ENCODE data around the gene GRHL1.
"Not testable (repeated sequence)": the region's sequence is repeated elsewhere in the genome, so short reads cannot be mapped to it uniquely, and the experiment has no call there.

GRHL1 gene, protein sequence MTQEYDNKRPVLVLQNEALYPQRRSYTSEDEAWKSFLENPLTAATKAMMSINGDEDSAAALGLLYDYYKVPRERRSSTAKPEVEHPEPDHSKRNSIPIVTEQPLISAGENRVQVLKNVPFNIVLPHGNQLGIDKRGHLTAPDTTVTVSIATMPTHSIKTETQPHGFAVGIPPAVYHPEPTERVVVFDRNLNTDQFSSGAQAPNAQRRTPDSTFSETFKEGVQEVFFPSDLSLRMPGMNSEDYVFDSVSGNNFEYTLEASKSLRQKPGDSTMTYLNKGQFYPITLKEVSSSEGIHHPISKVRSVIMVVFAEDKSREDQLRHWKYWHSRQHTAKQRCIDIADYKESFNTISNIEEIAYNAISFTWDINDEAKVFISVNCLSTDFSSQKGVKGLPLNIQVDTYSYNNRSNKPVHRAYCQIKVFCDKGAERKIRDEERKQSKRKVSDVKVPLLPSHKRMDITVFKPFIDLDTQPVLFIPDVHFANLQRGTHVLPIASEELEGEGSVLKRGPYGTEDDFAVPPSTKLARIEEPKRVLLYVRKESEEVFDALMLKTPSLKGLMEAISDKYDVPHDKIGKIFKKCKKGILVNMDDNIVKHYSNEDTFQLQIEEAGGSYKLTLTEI

DNA sequence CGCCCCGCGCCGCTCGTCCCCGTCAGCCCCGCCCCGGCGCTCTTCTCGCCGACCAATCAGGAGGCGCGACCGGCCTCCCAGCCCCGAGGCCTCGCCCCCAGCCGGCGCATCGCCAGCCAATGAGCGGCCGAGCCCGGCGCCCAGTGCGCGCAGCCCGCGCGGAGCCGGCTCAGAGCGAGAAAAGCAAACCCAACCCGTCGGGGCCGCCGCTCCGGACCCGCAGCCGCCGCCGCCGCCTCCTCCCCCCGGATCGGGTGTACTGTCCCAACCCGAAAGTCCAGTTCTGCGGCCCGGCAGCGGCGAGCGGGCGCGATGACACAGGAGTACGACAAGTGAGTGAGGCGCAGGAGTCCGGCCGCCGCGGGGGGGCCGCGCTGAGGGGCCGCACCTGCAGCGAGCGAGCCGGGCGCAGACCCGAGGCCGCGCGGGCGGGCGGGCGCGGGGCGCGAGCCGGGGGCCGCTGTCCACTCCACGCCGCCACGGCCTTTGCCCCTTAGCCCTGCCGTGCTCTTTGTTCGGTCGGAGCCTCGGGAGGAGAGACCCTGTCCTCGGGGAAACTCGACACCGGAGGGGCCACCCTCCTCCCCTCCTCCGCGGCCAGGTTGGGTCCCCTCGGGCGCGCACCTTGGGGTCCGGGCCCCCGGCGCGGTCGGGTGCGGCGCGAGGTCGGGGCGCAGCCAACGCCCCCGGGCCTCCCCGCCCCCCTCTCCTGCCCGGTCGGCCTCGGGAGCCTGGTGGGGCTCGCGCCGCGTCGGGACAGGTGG lies at the start of gene GRHL1:
TSS of gene GRHL1 (plus strand) at position 172 of the 764 bp plus-strand sequence. CDS start at position 313, 141 bp downstream.
- peak; percentile 92 to 94 for DNase-seq

DNA sequence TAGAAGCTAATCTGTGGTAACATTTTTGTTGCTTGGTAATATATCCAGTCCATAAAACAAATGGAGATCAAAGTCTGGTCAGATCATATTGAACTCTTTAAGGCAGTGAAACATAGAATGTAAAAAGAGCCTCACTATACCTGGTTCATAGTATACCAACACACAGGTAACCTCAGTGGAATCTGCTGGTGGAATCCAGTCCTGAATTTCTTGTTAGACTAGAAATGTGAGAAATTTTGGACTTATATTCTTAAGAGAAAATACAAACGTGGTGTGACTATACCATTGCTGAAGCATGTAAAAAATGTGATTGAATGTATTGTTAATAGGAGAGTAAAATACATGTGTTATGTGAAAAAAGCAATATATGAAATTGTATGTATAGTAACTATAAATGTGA lies 46.1 kb upstream of the GRHL1 start:
- no peak for DNase-seq

DNA sequence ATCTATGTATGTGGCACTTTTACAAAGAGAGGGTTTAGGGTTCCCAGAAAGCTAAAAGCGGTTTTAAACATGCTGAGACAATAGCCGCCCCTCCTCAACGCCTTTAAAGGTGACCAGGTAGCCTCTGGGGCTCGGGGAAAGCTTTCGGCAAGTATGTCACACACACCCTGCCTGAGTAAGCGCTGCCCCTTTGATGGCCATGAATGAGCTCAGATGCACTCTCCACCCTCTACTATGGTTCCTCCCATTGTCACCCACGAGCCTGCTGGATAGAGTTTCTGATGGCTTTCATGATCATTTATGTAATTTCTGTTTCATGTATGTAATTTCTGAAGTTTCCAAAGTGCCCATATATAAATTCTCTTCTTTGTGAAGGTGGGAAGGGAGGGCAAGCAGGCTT lies 44.1 kb upstream of the GRHL1 start:
- DNase-seq: no peak

DNA sequence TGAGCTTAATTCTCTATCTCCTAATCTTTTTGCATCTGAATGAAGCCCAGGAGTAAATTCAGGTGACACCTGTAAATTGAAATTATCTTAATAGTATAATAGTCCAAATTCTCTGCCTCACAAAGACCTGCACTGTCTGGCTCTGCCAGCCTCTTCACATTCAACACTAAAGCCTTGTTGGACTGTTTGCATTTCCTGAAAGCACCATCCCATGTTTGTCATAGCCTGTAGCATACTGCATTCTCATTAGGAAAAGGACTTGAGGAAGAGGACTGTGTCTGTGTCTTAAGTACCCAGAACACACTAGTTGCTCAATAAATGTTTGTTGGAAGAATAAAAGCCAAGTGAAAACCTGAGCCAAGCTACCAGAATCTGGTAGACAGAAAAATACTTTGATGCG lies 42.9 kb upstream of the GRHL1 start:
- no peak for DNase-seq

DNA sequence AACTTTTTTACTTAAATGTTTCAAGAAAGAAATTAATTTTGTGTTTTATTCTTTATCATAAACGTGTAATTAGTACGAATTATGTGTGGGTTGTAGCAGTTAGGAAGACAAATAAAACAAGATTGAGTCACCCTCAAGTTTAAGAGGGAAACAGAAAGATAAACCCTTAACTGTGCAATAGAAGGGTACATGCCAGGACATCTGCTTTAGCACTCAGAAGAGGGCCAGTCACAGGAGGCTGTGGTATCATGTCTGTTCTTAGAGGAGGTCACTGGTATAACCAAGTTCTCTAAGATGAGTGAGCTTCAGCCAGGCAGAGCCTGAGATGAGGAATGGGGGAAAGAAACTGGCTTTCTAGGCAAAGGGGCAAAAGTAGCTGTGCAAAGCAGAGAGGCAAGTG lies 42.4 kb upstream of the GRHL1 start:
- DNase-seq: no peak

DNA sequence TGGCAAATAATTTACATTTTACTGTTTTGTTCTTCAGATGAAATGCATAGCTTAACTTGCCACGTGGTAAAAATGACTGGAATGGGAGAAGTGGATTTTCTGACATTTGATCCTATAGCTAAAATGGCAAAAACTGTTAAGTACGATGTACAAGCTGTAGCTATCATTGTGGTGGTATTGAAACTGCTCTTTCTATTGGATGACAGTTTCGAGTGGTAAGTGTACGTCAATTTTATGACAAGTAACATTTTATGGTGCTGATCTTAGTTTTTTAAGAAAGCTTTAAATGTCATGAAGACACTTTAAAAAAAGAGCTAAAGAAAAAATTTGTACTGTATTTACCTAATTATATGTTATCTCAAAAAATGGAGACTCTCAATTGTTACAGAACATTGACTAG lies 40.8 kb upstream of the GRHL1 start:
- no peak for DNase-seq

DNA sequence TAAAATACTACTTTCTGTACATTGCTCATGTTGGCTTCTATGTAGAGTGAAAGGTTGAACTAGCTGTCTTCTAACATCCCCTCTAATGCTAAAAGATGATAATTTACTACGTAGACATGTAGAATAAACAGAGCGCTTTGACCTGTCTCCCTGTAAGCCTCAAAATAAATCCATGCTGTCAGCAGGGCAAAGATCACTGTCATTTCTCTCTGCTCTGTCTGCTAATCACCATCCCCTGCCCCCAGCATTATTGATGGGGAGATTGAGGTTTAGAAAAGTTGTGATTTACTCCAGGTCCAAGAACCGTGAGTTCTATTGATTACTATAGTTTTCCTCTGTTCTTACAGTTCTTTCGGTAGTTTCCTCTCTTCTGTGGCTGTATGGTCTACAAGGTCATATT lies 39.0 kb upstream of the GRHL1 start:
- DNase-seq: no peak

DNA sequence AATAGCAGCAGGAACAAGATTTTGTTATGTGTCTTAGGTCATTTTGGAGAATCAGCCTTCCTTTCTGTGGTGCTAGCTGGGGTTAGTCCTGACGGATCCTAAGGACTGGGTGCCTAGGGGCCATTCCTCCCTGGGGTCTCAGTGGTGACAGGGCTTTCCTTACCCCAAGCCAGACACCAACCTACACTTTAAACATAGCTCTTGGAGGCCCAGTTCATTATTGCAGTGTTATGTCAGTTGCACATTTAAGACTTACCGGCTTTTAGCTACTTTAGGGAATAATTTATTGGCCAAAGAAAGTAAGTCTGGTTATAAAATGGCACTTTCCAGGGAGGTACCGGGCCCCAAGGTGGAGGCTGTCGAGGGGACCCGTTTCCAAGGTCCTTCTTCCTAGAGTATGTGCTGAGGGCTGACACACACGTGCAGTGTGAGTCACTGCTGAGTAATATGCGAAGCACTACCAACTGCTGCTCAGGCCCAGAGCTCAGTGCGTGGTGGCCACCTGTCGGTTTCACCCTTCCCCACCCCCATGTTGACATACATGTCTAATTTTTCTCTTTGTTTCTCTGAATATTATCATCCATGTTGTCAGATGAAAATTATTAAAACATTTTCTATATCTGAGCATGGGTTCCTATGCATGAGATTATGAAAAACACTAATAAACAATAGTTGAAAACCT lies 37.0 kb upstream of the GRHL1 start:
- peak; percentile 56 to 72 for DNase-seq

DNA sequence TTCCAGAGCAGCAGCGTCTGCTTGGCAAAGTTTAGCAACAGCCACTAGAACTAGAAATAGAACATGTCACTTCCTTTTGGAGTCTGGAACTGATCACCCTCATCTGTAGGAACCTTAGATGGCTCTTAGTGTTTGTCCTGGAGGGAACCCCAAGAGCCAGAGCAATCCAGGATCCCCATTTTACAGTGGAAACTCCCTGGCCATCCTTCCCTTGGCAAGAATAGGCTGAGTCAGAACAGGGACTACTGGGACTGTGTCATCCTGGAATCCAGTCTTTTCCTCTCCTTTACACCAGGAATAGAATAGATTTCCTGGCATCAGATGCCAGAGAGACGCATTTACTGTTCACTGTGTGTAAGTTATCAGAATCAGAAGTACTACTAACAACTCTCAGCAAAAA lies 33.2 kb upstream of the GRHL1 start:
- no peak for DNase-seq

DNA sequence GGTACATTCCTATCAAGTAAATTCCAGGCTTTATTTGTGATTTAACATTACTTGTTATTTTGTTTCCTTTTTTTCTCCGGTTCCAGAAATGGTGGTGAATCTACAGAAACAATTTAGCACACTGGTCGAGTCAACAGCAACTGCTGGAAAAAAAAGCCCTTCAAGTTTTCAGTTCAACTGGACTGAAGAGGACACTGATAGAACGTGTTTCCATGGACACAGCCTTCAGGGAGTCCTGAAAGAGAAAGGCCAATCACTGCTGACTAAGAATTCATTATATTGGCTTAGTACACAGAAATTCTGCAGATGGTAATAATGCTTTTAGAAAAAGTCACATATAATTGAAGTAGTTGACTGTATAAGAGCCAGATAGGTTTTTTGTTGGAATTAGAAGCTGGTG lies 32.0 kb upstream of the GRHL1 start:
- no peak for DNase-seq

DNA sequence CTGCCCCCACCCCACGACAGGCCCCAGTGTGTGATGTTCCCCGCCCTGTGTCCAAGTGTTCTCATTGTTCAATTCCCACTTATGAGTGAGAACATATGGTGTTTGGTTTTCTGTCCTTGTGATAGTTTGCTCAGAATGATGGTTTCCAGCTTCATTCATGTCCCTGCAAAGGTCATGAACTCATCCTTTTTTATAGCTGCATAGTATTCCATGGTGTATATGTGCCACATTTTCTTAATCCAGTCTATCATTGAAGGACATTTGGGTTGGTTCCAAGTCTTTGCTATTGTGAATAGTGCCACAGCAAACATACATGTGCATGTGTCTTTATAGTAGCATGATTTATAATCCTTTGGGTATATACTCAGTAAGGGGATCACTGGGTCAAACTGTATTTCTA lies 24.5 kb upstream of the GRHL1 start:
- DNase-seq: not testable (repeated sequence)

DNA sequence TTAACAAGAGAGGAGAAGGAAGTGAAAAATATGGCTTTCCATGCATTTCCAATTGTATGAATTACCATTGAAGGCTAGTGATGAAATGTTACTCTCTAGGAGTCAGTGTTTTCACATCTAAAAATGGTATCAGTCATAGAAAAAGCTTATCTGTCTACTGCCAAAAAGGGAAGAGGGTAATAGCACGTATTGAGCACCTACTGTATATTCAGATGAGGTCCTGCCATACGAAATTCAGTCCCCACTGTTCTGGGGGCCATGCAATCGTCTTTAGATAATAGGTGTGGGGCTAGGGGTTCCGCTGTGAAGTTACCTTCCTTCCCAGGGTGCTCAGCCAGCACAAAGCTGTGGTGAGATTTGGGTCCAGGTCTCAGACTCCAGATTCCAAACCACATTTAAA lies 14.2 kb upstream of the GRHL1 start:
- DNase-seq: no peak

DNA sequence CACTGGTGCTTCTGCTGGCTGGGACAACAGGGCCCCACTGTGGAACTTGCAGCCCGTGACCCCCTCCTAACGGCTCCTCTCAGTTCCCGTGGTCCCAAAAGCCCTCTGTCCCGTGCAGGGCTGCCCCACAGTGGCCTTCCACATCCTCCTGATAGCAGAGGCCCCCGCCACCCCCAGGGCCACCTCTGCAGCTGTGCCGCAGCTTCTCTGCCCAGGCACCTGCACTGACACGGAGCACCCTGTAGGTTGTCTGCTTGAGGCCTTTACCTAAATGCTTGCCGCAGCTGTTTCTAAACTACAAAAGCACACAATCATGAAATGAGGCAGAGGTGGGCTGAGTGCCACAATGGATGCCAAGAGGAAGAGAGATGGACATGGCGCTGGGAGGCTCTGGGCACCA lies 13.5 kb upstream of the GRHL1 start:
- DNase-seq: no peak

DNA sequence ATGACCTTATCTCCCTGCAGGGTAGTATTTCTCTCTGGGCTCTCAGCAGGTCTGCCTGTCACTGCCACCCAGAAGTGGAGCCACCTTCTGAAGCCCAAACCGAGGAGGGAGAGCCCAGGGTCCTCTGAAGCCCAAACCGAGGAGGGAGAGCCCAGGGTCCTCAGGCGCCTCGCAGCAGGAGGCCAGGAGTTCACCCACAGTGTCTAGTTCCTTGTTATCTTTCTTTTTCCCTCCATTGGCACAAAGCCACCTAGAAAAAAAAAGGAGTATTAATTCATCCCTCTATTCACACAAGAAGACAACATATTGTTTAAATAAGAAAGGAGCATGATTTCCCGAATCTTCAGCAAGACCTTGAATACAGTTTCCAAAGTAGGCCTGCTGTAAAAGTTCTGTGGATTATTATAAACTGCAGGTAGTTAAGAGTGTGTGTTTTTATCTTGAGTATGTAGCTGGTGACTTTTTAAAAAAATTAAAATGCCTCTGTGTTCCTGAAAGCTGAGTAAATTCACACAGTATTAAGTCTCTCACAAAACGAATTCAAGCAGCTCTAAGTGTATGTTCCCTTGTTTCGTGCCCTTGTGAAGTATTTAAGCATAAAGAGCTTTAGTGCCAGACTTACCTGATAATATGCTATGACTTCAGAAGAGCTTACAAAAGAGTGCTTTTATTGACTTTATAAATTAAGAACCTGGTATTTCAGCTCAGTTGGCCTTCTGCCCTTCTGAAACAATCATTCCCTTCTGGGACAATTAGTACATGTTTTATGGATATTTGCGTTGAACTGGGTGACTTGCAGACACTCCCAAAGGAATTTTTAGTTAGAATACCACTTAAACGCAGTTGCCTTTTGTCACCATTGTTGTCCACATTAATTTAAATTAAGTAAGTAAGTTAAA lies 11.7 kb upstream of the GRHL1 start:
- no peak for DNase-seq

DNA sequence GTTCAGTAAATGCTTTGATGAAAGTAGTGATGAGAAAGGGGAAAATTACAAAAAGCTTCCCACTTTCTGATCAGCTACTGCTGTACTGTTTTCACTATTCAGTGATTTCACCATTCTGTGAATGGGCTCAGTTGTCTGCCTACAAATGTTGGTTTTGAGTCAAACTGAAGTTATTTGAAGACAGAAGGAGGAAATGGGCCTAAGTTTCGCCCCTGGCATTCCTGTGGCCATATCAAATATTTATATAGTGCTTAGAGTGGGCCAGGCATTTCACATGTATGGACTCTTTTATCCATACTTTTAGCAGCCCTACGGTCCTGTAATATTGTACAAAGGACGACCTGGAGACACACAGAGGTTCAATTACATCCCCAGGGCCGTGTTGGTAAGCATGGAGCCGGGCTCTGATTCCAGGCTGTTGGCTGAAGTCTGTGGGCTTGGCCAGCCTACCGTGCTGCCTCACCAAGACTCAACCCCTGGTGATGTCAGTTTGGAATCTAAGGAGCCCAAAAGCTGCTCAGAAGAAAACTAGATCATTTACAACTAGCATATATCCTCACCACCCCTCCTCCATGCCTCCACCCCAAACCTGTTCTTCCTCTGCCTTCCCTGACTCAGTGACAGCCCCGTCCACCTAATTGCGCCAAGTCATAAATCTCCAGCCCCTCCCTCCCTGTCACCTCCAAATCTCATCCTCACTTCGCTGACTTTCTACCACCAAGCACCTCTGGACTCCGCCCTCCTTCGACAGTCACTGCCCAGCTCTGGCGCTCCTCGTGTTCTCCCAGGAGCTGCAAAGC lies 10.1 kb upstream of the GRHL1 start:
- no peak for DNase-seq

DNA sequence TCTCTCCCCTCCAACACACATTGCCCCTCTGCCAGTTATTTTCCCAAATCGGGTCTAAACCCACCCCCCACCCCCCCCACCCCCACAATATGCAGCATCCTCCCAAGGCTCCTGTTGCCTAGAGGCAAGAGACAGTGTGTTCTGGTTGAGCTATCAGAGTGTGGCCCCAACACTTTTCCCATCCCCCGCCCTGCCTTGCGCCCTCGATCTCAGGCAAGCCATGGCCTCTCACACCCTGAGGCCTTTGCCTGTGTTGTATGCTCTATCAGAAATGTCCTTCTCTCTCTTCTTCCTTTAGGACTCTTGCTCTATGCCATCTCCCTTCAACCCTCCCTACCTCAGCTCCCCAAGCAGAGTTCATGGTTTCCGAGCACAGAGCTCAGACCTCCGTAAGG lies 9.5 kb upstream of the GRHL1 start:
- DNase-seq: no peak

DNA sequence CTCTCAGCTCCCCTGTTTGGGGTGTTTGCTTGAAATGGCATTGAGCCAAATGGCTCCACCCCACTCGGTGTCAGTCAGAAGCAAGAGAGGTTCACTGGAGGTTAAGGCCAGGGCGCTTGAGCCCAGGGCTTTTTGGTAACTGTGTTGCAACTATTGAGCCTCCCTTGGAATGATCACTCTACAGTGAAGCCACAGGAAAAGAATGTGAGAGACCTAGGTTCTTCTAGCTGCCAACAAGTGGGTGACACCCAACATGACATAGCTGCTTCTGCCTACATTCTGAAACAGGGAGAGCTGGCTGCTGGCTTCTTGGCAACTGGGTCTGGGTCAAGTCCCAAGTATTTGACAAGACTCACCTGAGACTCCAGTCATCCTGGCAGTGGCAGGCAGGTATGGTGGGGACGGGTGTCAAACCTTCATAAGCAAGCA lies 7.1 kb upstream of the GRHL1 start:
- no peak for DNase-seq

DNA sequence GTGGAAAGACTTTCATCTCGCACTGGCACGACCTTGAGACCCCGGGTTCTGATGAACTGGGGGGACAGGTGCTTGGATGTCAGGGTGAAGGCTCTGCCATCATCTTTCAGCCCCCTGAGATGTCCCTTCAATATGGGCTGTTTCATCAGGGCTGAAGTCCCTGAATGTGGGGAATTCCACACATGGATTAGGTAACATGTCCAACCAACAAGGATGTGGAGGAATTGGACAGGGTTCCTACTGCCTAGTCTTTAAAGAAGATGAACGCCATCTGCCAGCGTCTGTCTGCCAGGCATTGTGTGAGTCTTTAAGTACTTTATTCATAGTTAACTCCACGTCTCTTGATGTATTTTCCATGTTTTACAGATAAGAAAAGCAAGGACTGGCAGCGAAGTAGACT lies 5.9 kb upstream of the GRHL1 start:
- no peak for DNase-seq

DNA sequence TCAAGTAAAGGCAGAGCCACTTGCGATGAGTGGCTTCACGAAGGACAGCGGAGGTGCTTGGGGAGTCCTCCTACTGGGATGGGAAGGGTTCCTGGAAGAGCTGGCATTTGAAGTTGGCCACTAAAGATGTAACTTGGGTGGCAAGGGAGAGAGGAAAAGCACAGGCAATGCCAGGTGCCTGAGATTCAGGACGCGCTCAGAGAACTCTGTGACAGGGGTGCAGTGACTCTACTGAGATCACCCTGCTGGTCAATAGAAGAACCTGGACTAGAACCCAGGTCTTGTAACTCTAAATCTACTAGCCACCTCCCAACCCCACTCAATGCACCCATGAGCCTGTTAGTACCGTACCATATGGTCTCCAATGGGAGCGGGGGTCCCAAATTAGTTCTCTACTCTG lies 5.4 kb upstream of the GRHL1 start:
- DNase-seq: no peak

DNA sequence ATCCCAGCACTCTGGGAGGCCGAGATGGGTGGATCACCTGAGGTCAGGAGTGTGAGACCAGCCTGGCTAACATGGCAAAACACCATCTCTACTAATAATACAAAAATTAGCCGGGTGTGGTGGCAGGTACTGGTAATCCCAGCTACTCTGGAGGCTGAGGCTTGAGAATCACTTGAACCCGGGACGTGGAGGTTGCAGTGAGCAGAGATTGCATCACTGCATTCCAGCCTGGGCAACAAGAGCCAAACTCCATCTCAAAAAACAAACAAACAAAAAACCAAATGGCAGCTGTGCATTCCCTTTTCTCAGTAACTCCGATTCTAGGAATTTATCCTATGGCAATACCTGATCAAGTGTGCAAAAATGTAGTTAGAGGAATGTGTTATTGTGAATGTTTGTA lies 4.7 kb upstream of the GRHL1 start:
- no peak for DNase-seq

DNA sequence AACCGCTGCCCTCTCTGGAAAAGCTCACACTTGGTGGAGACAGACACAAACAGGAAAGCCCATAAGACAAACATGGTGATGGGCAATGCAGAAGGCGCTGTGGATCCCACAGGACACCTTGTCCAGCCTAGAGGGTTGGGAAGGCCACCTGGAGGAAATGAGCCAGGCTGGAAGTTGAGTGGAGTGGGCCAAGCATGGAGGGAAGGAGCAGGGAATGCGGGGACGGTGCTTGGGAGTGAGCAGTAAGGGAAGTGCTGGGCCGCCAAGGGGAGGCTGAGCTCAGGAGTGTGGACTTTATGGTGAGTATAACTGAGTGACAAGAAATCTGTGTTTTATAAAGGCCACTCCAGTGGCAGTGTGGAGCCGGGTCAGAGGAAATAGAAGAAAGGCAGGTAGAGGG lies 2.8 kb upstream of the GRHL1 start:
- no peak for DNase-seq

All from activated T-cell treated with anti-CD3 and anti-CD28 coated beads, Interleukin-2, amount 50 U/mL, for 48 hours (primary cell).